Epithelial cell of umbilical artery (primary cell): Measurements from ENCODE around the gene ANTXR2. TPM values are rescaled to one million over a fixed set of nuclear protein-coding genes. Genes with fewer than 3 reads are reported as not detected.

Experiments
- total RNA-seq: library from RNA; depleted of rRNA; stranded (reverse); fragments of >200 nt; gene quantifications from 2 replicates; pipeline ENCODE4 v1.2.3, GENCODE V29; 2014

The ANTXR2 gene
- 60.2 and 99.1 TPM in 2 replicates for total RNA-seq

DNA sequence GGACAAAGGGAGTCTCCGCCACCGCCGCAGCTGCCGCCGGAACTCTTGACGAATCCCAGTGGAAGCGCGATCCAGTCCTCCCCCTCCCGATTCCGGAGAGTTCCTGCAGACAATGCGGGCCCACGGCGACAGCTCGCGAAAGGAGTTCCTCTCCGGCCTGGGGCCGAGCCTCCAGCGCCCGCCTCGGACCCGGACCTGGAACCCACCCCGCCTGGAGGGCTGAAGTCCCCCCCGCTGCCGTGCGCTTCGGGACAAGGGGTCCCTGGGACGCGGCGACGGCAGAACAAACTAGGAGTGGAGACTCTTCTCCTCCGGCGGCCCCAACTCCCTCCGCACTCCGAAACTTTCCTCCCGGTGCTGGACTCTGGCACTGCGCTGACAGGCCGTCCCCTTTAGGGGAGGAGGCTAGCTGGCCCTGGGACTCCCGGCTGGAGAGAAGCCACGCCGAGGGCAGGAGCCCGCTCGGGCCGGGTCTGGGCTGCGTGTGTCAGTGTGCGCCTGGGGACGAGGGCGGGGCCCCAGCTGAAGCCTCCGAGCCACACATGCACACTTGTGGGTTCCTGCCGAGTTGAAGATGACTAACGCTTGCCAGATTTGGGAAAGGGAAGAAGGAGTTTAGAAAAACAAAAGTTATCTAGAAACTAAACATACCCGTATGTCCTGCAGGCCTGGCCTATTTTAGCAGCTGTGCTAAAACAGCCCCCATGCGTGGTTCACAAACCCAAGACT lies at the start of gene ANTXR2:
ANTXR2 (minus strand) TSS at position 486 of the 729 bp plus-strand sequence. CDS start 669 bp downstream, outside the sequence.

Other genes with a start within 250 kb of the ANTXR2 start
- 1.1 and 2.3 TPM in 2 replicates for gene PRDM8, start 124.3 kb upstream of the ANTXR2 start, total RNA-seq
- 0.30 and 0.32 TPM in 2 replicates for gene FGF5, start 193.4 kb upstream of the ANTXR2 start, total RNA-seq